HL-60/S4 treated with phorbol 12-myristate 13-acetate at 8.2 ng/mL for 4 days and 3 days (cell line): ENCODE measurements around the gene DNM1.
"Not testable (repeated sequence)": the region's sequence is repeated elsewhere in the genome, so short reads cannot be mapped to it uniquely, and the experiment has no call there.

Source experiments
- in situ Hi-C: fragments of 300-500 bp; cut with MboI; formaldehyde crosslinking; loops from 2 replicates; pipeline ENCODE4 v1.15.0; 2022; ENCODE audit warnings: low sequenced_read_pairs

The DNM1 gene

DNA sequence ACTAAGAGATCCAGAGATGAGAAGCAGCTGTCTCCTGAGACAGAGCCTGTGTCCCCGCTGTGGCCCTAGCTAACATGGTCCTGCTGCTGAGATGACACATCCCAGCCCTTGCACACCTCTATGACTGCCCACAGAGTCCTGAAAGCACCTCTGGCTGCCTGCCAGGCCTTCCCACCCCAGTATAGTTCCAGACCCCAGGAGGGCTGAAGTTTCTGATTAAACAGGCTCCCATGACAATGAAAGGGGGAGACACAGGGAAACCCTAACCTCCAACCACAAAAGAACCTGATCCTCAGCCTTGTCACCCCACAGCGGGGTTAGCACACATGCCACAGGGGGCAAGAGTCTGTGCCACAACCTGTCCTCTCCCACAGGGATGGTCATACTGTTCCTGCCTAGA lies 27.5 kb upstream of the DNM1 start:
- in situ Hi-C loops = no loop called here

DNA sequence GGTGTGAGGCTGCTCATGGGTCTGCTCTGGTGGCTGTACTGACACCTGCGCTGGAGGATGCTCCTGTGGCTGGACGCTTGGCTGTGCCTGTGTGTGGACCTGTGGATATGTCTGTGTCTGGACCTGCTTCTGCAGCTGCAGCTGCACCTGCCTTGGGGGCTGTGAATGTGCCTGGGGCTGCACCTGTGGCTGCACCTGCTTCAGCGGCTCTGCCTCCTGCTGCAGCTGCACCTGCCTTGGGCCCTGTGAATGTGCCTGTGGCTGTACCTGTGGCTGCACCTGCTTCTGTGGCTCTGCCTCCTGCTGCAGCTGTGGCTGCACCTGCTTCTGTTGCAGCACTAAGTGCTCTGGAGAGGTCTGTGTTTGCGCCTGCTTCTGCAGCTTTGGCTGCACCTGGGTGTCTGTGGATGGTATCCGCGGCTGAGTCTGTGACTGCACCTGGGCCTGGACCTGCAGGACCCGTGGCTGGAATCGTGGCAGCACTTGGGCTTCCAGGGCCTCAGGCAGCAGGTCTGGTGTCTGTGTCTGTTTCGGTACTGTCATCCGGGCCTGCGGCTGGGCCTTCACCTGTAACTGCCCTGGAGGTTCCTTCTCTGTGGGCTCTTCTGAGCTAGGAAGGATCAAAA lies 24.3 kb upstream of the DNM1 start:
- in situ Hi-C loops = no loop called here

DNA sequence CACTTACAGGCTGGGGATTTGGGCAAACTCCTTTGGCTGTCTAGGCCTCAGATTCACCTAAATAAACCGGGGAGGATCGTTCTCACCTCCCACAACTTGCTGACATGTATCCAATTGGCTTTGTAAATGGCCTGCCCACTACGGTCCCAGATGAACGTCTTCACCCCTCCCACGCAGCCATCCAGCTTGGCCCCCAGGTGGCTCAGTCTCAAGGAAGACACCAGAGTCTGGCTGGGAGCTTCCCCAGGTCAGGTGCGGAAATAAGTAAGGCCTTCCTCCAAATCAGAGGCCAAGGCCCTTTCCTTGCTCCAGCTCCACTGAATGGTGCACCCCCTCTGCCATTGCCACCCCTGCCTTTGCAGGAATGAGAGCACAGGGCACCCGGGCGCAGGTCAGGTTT lies 23.2 kb upstream of the DNM1 start:
- in situ Hi-C loops = no loop called here

GRCh38 chr9:128180447-128180846 lies 22.7 kb upstream of the DNM1 start:
- in situ Hi-C loops = no loop called here

- in situ Hi-C loops = not testable (repeated sequence)
These were observed 21.7 kb upstream of the DNM1 start for GRCh38 chr9:128181480-128181879.

DNA sequence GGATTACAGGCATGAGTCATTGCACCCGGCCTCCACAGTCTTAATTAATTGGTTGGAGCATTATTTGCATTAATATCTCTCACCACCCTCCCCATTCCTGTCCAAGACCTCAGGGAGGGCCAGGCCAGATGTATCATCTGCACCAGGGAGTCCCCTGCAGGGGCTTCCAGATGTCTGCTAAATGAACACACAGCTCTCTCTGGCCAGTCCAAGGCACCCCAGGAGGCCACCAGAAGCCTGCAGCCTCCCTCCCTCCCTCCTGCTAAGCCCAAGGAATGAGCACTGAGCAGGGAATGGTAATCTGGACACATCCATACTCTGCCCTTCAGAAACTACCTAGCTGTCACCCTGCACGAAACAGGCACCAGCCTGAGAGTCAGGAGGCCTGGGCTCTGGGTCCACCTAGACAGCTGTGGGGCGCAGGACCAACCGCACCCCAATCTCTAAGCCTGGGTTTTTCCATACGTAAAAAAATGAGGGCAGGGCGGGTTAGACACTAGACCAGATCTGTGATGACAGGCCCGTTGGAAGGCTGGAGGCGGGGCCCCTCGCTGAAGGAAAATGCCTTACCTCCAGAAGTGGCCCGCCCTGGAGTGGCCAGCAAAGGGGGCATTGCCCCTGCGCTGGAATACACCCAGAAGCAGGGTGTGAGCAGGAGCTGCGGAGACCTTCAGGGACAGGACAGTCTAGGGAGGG lies 20.1 kb upstream of the DNM1 start:
- in situ Hi-C loops = no loop called here

DNA sequence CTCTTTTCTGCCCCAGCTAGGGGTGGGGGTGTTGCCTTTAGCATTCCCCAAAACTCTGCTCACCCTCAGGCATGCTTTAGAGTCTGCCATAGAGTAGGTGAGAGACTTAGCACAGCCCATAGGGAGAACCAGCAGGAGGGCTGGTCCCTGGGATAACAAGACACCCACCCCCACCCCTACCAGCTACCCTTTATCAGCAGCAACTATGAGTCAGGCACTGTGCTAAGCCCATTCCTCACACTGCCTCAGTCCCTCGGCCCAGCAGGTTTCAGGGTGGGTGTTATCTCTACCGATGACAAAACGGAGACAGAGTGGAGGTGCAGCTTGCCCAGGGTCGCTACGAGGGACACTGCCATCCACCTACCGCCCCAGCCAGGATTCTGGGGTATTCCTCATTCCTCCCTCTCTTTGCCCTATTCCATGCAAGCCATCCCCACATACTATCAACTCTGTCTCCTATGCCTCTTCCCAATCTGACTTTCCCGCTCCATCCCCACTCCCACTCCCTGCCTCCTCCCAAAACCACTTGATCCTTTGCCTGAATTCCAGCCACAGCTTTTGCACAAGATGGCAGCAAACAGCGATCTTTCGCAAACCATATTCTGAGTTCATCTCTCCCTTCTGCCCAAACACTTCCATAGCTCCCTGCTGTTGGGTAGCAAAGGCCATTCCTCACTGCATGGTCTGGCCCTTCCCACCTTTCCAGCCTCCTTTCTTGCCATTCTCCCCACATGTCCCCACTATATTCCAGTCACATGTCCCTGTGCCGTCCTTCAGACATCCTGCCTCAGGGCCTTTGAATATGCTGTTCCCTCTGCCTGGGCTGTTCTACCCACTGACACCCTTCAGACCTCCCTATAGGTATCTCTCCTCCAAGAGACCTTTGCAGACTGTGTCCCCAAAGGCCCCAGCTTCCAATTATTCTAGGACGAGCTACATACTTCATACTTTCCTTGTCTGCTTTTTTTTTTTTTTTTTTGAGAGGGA lies 16.9 kb upstream of the DNM1 start:
- in situ Hi-C loops = no loop called here

DNA sequence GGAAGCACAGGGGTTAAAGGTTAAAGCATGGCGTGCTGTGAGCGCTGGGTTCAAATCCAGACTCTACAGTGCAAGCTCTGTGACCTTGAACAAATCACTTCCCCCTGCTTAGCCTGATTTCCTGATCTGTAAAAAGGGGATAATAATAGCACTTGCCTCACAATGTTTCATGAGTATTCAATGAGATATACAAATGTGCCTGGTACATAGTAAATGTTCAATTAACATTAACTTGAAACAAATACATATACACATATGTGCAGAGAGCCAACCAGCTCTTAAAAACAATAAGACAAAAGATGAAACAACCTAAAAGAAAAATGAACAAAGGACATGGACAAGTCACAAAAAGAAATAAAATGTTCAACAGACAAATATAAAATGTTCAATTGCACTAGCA lies 15.8 kb upstream of the DNM1 start:
- in situ Hi-C loops = no loop called here

DNA sequence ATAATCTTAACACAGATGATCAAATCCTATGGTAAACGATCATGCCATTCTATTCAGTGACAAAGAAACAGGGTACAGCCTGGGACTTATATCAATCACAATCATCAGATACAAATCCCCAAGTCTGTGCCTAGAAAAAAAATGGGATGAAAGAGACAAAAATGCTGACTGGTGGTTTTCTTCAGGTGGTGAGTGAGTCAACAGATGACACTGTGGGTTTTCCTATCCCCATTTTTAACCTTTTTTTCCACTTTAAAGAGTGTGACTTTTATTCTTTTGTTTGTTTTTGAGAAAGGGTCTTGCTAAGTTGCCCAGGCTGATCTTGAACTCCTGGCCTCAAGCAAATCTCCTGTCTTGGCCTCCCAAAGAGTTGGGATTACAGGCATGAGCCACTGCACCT lies 15.0 kb upstream of the DNM1 start:
- in situ Hi-C loops = no loop called here

DNA sequence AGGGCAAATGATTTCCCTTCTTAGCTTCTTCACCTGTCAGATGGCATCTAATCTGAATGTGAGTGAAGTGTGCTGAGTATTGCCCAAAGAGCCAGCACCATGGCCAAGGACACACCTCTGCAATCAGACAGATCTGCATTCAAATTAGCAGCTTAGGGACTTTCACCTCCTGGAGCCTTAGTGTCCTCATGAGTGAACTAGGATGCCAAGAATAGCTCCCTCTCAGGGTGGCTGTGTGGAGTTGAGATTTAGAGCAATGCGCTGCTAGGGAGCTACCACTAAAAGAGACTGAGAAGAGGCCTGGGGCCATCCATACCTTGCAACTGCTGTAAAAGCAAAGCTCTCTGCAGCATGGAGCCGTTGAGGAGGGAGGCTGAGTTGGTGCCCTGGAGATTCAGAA lies 13.2 kb upstream of the DNM1 start:
- in situ Hi-C loops = no loop called here

- in situ Hi-C loops = no loop called here
These were observed 12.4 kb upstream of the DNM1 start for GRCh38 chr9:128190516-128191405.

GRCh38 chr9:128191406-128192046 lies 11.7 kb upstream of the DNM1 start, which contains the start of gene CIZ1:
CIZ1 (minus strand) TSS chr9:128191572; CDS start chr9:128190857, 715 bp downstream.
- in situ Hi-C loops = no loop called here

- in situ Hi-C loops = no loop called here
These were observed 10.4 kb upstream of the DNM1 start for GRCh38 chr9:128192601-128193371.

GRCh38 chr9:128193469-128194096 lies 9.6 kb upstream of the DNM1 start:
- in situ Hi-C loops = no loop called here

DNA sequence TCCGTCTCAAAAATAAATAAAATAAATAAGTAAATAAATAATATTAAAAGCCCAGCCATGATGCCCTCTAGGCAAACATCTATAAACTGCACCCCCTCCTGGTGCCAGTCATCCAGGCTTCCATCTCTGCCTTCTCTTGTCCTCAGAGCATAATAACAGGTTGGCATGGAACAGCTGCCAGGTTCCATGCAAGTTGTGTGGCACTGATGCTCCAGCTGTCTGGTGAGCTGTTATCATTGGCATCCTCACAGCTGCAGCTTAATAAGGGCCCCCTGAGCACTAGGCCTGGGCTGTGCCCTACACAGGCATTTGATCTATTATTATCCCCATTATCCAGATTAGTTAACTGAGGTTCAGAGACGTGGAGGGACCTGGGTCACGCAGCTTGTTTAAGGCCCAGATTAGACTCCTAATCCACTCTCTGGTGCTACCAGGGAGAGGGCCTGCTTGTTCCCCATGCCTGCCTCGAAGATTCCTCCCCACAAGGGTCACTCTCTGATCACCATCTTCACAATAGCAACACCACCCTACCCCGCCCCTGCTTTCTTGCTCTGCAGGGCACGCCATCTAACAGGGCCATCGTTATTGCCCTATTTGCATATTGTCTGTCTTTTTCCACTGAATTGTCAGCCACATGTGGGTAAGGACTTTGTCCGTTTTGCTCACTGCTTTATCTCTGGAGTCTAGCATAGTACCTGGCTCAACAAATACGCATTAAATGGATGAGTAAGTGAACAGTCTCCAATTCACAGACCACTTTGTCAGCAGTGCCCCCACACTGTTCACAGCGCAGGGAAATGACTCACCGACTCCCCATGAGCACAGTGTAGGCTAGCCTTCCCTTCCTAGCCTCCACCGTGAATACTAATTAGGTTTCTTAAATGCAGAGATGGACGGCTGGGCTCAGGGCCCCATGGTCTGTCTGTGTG lies 1.5 kb upstream of the DNM1 start:
- in situ Hi-C loops = no loop called here

- in situ Hi-C loops = no loop called here
These were observed 543 bp upstream of the DNM1 start for GRCh38 chr9:128202648-128203023.

- in situ Hi-C loops = no loop called here
These were observed 750 bp downstream of the DNM1 start for GRCh38 chr9:128203707-128204551.
